Common myeloid progenitor, CD34-positive (primary cell): Measurements from ENCODE around the gene CCL19.

Experiments
- CTCF ChIA-PET: fragments of 350-600 bp; sonication (Branson Sonifier 250); formaldehyde crosslinking; loops from one replicate; lab custom pipeline; 2021; ENCODE audit warnings: antibody characterized with exemption; lab: Charles Lee
- POLR2A ChIA-PET: fragments of 350-600 bp; sonication (Branson Sonifier 250); formaldehyde crosslinking; loops from one replicate; lab custom pipeline; 2021; ENCODE audit warnings: antibody characterized with exemption; lab: Charles Lee
- DNase-seq, 3 donors: peaks; one replicate each; pipeline versions ENCODE4 v3.0.0 to v3.0.0-alpha.2; 2013
- H3K27ac ChIP-seq, 2 experiments: 1 replicate in 1 of 2; 2 replicates in 1 of 2; pipeline ENCODE4 v1.7.0; 2013; ENCODE audit warnings: inconsistent platforms in 2 of 2, low read length in 2 of 2, mild to moderate bottlenecking in 2 of 2, low read depth in 1 of 2, moderate library complexity in 1 of 2; ENCODE audit not compliant: severe bottlenecking in 2 of 2, insufficient read depth in 1 of 2, poor library complexity in 1 of 2
- H3K27me3 ChIP-seq, 5 experiments: replicated peaks in 2 of 5; 1 replicate in 3 of 5; 2 replicates in 2 of 5; pipeline versions ENCODE4 v1.6.1 to v1.7.0; 2013; ENCODE audit warnings: low read length in 4 of 5, mild to moderate bottlenecking in 2 of 5, moderate library complexity in 2 of 5, inconsistent platforms in 1 of 5; ENCODE audit not compliant: insufficient read depth in 5 of 5, control insufficient read depth in 4 of 5
- H3K36me3 ChIP-seq, 4 experiments: 1 replicate in 2 of 4; 2 replicates in 2 of 4; pipeline versions ENCODE4 v1.6.1 to v1.7.0; 2013; ENCODE audit warnings: low read length in 3 of 4, control low read depth in 1 of 4, mild to moderate bottlenecking in 1 of 4; ENCODE audit not compliant: control insufficient read depth in 4 of 4, insufficient read depth in 4 of 4
- H3K4me1 ChIP-seq, 4 experiments: 1 replicate in 3 of 4; 2 replicates in 1 of 4; pipeline versions ENCODE4 v1.6.1 to v1.7.1; 2013; ENCODE audit warnings: low read length in 3 of 4, mild to moderate bottlenecking in 3 of 4, control low read depth in 1 of 4, inconsistent platforms in 1 of 4, moderate library complexity in 1 of 4; ENCODE audit not compliant: control insufficient read depth in 4 of 4, insufficient read depth in 4 of 4; ENCODE audit errors: control extremely low read depth in 1 of 4
- H3K4me3 ChIP-seq, 7 experiments: 1 replicate in 4 of 7; 2 replicates in 3 of 7; pipeline versions ENCODE4 v1.5.1 to v1.7.0; 2013; ENCODE audit warnings: mild to moderate bottlenecking in 7 of 7, low read length in 6 of 7, moderate library complexity in 6 of 7, inconsistent platforms in 2 of 7, low read depth in 2 of 7, control low read depth in 1 of 7; ENCODE audit not compliant: insufficient read depth in 4 of 7, control insufficient read depth in 1 of 7; ENCODE audit errors: extremely low read depth in 1 of 7
- H3K9me3 ChIP-seq, 5 experiments: 1 replicate in 4 of 5; 2 replicates in 1 of 5; pipeline versions ENCODE4 v1.6.1 to v1.7.1; 2013; ENCODE audit warnings: low read length in 4 of 5, mild to moderate bottlenecking in 2 of 5, inconsistent platforms in 1 of 5, low read depth in 1 of 5, moderate library complexity in 1 of 5; ENCODE audit not compliant: control insufficient read depth in 4 of 5, insufficient read depth in 2 of 5; ENCODE audit errors: control extremely low read depth in 1 of 5
- WGBS: methylation state at CpG from one replicate; pipeline ENCODE4 v1.1.5; 2013; ENCODE audit not compliant: insufficient coverage; 5-methylcytosine and 5-hydroxymethylcytosine counted together

Gene CCL19

GRCh38 chr9:34687276-34688030 lies 3.6 kb downstream of the CCL19 start:
- Histone ChIP-seq H3K4me3 (no peak overlapping the region), H3K27me3 (peaks cover 0 to 2% (median 0%) of the 10 kb centered on the region in 5 experiments), H3K9me3 (no peaks in the 10 kb centered on the region), H3K27ac (no peak overlapping the region), H3K36me3 (no peaks in the 10 kb centered on the region), H3K4me1 (peaks cover 3 to 29% (median 16%) of the 10 kb centered on the region in 4 experiments)
- POLR2A ChIA-PET: no interaction called here
- CTCF ChIA-PET: interaction anchor here (1.6 to 8.5 kb wide), 4 partner anchors 8 to 17 kb away, joined by 4 to 63 read pairs (median 18); no protein-coding TSS in a partner anchor
- 88% methylated on average over 7 of the region's 10 CpGs for WGBS
- DNase-seq: no peak

GRCh38 chr9:34686732-34687131 lies 4.3 kb downstream of the CCL19 start:
- Histone ChIP-seq H3K27ac (no peak overlapping the region), H3K9me3 (no peaks in the 10 kb centered on the region), H3K4me1 (peaks cover 3 to 25% (median 14%) of the 10 kb centered on the region in 4 experiments), H3K4me3 (no peak overlapping the region), H3K27me3 (peaks cover 0 to 2% (median 0%) of the 10 kb centered on the region in 5 experiments), H3K36me3 (no peaks in the 10 kb centered on the region)
- WGBS: 0% methylated on average over 1 of the region's 1 CpG
- CTCF ChIA-PET: interaction anchor here (0.8 to 8.5 kb wide), 6 partner anchors 8 to 17 kb away, joined by 3 to 63 read pairs (median 8); no protein-coding TSS in a partner anchor
- peak; percentile 22 to 85 (median 79) for DNase-seq
- POLR2A ChIA-PET: no interaction called here

- DNase-seq: no peak
- ChIA-PET POLR2A (no interaction called here), CTCF (interaction anchor here (0.8 to 8.5 kb wide), 7 partner anchors 9 to 16 kb away, joined by 3 to 63 read pairs (median 6); no protein-coding TSS in a partner anchor)
- Histone ChIP-seq H3K4me3 (no peak overlapping the region), H3K36me3 (no peaks in the 10 kb centered on the region), H3K9me3 (no peaks in the 10 kb centered on the region), H3K4me1 (peaks cover under 1 to 20% (median 10%) of the 10 kb centered on the region in 4 experiments), H3K27me3 (peaks cover 0 to 2% (median 0%) of the 10 kb centered on the region in 5 experiments), H3K27ac (no peak overlapping the region)
- 100% methylated on average over 5 of the region's 5 CpGs for WGBS
Measured at GRCh38 chr9:34686231-34686630, 4.8 kb downstream of the CCL19 start.

- WGBS: 93% methylated on average over 4 of the region's 4 CpGs
- no peaks in the 10 kb centered on the region for H3K9me3 ChIP-seq
- CTCF ChIA-PET: interaction anchor here (0.8 to 8.5 kb wide), 7 partner anchors 9 to 19 kb away, joined by 3 to 63 read pairs (median 6); no protein-coding TSS in a partner anchor
- H3K4me1 ChIP-seq: peaks cover 0 to 14% (median 3%) of the 10 kb centered on the region in 4 experiments
- POLR2A ChIA-PET: no interaction called here
- no peak overlapping the region for H3K27ac ChIP-seq
- no peak for DNase-seq
- H3K4me3 ChIP-seq: no peak overlapping the region
- peaks cover 0 to 2% (median 0%) of the 10 kb centered on the region in 5 experiments for H3K27me3 ChIP-seq
- no peaks in the 10 kb centered on the region for H3K36me3 ChIP-seq
Measured at GRCh38 chr9:34685591-34685990, 5.5 kb downstream of the CCL19 start.

GRCh38 chr9:34684816-34685215 lies 6.3 kb downstream of the CCL19 start:
- H3K4me1 ChIP-seq: peaks cover 0 to 8% (median 0%) of the 10 kb centered on the region in 4 experiments
- H3K27me3 ChIP-seq: peaks cover 0 to 2% (median 0%) of the 10 kb centered on the region in 5 experiments
- no peak overlapping the region for H3K4me3 ChIP-seq
- ChIA-PET POLR2A (interaction anchor here (0.6 kb wide), 1 partner anchor 596 kb away, joined by 3 read pairs; no protein-coding TSS in a partner anchor), CTCF (interaction anchor here (1.6 to 8.5 kb wide), 4 partner anchors 10 to 18 kb away, joined by 6 to 63 read pairs (median 18); no protein-coding TSS in a partner anchor)
- no peaks in the 10 kb centered on the region for H3K36me3 ChIP-seq
- no peaks in the 10 kb centered on the region for H3K9me3 ChIP-seq
- WGBS: 100% methylated on average over 3 of the region's 4 CpGs
- H3K27ac ChIP-seq: no peak overlapping the region
- DNase-seq: no peak

- Histone ChIP-seq H3K4me3 (no peak overlapping the region), H3K4me1 (peaks cover 0 to 8% (median 0%) of the 10 kb centered on the region in 4 experiments), H3K27me3 (peaks cover 0 to 2% (median 0%) of the 10 kb centered on the region in 5 experiments), H3K9me3 (no peaks in the 10 kb centered on the region), H3K27ac (no peak overlapping the region), H3K36me3 (no peaks in the 10 kb centered on the region)
- DNase-seq: no peak
- POLR2A ChIA-PET: no interaction called here
- CTCF ChIA-PET: interaction anchor here (1.5 kb wide), 1 partner anchor 19 kb away, joined by 11 read pairs; no protein-coding TSS in a partner anchor
- WGBS: 100% methylated on average over 3 of the region's 4 CpGs
Measured at GRCh38 chr9:34684145-34684544, 6.9 kb downstream of the CCL19 start.
